NCI-H1105 treated with DMSO at 0.1 percent for 48 hours (cell line): Measurements from ENCODE around the gene ETV6.

Source experiments
- DNase-seq: peaks from one replicate; lab custom pipeline; 2025; lab: John Stamatoyannopoulos, UW

The ETV6 gene

GRCh38 chr12:11859705-11860425 lies 210.4 kb downstream of the ETV6 start:
- DNase-seq, result no peak

GRCh38 chr12:11861155-11861863 lies 211.8 kb downstream of the ETV6 start:
- DNase-seq, result no peak

DNA sequence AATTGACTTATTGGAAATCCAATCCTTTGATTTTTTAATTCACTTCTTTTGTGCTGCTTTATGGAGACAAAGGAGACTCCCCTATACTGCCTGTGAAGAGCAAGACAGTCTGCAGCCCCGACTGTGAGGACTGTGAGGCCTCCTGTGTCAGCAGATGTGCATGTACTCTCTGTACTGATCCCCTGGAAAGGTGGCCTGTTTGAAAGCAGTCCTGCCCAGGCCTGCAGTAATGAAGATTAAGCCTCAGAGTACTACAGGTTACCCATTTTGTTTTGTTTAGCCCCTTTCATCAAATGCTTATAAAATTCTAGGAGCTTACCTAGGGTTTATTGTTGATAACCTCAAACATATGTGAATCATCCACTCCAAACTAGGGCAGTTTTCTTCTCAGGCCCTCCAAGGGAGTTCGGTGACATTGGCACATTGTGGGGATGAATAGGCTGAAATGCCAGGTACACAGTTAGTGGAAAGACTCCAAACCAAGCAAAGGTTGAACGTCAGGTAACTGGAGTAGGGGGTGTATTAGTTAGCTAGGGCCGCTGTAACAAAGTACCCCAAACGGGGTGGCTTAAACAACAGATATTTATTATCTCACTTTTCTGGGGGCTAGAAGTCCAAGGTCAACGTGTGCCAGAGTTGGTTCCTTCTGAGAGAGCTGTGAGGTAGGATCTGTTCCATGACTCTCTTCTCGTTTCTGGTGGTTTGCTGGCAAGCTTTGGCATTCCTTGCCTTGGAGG lies 212.6 kb downstream of the ETV6 start:
- no peak for DNase-seq

DNA sequence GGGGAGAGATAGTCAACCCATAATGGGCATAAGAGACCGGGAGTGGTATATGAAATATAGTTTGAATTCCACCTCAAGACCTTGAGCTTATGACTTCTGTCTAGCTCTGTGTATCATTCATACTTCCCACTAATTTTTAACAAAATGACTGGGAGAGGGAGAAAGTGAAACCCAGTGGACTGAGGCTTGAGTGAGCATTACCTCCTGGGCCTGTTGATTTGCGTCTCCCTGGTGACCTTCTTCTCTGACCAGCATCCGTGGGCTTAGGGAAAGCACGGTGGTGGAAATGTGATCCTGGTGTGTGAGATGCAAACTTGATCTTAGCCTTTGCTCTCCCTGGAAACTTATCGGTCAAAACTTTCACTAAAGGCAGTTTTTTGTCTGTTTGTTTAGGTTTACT lies 213.3 kb downstream of the ETV6 start:
- DNase-seq, result no peak

DNA sequence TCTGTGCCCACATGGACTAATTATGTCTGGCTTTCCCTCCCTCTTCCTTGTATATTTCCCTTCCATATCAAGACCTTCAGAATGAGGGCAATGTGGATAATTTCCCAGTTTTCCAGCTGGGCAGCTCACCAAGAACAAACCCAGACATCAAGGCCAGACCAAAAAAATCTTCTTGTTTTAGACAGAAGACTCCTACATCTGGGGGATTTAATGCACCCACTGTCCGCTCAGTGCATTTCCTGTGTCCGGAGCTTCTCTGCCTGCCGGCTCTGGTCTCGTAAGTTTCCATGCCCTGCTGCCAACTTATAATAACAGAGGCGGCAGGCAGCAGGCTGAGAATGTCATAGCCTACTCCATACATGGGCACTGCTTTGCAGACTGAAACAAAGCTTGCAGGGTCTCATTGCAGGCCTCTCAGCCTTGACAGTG lies 214.0 kb downstream of the ETV6 start:
- DNase-seq, result no peak

DNA sequence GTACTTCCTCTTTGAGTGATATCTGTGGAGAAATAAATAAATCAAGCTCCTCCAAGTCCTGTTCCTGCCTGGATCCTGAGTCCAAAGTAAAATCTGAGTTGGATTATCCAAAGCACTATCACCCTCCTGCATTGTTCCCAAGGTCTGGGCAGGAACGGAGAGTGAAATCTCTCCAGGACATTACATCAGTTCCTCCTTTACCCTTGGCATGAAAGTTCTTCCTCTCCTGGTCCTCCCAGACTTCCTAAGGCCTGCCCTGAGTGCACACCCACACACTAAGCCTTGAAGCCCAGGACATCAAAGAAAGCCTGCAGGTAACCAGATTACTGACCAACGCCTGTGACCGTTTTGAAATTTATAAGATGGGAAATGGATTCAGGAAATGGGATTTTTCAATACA lies 214.5 kb downstream of the ETV6 start:
- no peak for DNase-seq

- no peak for DNase-seq
Observed at GRCh38 chr12:11865824-11866223, 216.3 kb downstream of the ETV6 start.

- DNase-seq, result no peak
Observed at GRCh38 chr12:11868027-11868426, 218.6 kb downstream of the ETV6 start.

DNA sequence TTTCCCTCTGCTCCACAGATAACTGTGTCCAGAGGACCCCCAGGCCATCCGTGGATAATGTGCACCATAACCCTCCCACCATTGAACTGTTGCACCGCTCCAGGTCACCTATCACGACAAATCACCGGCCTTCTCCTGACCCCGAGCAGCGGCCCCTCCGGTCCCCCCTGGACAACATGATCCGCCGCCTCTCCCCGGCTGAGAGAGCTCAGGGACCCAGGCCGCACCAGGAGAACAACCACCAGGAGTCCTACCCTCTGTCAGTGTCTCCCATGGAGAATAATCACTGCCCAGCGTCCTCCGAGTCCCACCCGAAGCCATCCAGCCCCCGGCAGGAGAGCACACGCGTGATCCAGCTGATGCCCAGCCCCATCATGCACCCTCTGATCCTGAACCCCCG lies 219.9 kb downstream of the ETV6 start:
- DNase-seq, result no peak

- no peak for DNase-seq
Observed at GRCh38 chr12:11870041-11870451, 220.6 kb downstream of the ETV6 start.

- DNase-seq, result no peak
Observed at GRCh38 chr12:11872055-11872454, 222.6 kb downstream of the ETV6 start.

DNA sequence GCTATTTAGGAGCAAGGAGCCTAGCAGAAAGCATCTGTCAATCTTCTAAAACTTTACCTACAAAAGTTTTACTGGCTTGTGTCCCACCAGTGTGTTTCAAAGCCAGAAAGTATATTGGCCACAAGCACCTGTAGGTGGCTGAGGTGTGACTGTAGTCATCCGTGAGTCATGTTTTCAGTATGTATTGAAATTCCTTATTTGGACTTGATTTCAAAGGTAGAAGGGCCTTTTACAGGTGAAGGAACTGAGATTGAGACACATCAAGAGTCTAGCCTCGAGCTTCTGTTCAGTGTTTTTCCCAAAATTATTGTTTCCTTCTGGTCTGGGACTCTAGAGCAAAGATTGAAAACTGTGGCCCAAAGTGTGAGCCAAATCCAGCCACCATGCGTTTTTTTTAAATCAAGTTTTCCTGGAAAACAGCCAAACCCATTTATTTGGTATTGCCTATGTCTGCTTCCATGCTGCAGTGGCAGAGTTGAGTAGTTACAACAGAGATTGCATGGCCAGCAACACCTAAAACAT lies 226.0 kb downstream of the ETV6 start:
- DNase-seq, result peak; percentile 48

GRCh38 chr12:11876307-11876706 lies 226.8 kb downstream of the ETV6 start:
- no peak for DNase-seq

GRCh38 chr12:11877102-11877826 lies 227.8 kb downstream of the ETV6 start:
- no peak for DNase-seq

- DNase-seq, result peak; percentile 67
Observed at GRCh38 chr12:11877869-11878780, 228.7 kb downstream of the ETV6 start.

GRCh38 chr12:11879306-11879705 lies 229.8 kb downstream of the ETV6 start:
- DNase-seq, result no peak

- DNase-seq, result no peak
Observed at GRCh38 chr12:11880381-11880780, 230.9 kb downstream of the ETV6 start.

DNA sequence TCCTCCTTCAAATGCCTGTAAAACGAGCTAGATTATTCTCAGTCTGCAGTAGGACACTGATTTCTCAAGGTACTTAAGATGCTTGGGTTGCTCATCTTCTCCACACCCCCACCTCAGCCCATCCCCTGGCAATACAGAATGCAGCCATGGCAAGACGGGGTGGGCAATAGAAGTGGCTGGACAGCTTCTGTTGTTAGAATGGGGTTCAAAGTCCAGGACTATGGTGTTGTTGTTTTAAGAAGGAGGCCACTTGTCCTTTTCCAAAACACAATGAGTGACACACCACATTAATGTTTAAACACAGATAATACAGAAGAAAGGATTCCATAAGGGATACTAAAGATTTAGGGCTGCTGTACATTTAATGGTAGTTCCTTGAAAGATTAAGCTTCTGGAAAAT lies 232.4 kb downstream of the ETV6 start:
- no peak for DNase-seq

GRCh38 chr12:11882301-11883019 lies 233.0 kb downstream of the ETV6 start:
- DNase-seq, result no peak

DNA sequence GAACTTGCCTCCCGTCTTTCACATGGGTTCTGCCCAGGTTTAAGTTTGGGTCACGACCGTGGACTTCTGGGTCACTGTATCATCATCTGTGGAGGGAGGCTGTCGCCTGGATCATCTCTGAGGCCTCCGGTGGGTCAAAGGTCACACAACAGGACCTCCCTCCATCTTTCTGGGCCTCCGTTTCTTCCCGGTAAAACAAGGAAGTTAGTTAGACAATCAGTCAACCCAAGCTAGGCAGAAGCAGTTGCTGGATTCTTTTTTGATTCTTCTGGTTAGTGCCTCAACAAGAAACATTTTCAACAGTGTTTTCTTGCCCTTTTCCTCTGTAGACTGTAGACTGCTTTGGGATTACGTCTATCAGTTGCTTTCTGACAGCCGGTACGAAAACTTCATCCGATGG lies 234.6 kb downstream of the ETV6 start:
- no peak for DNase-seq
